ENCODE data around the gene ACTN3. TPM values are rescaled to one million over a fixed set of nuclear protein-coding genes. Genes with fewer than 3 reads are reported as not detected.
"Not testable (repeated sequence)": the region's sequence is repeated elsewhere in the genome, so short reads cannot be mapped to it uniquely, and the experiment has no call there.

Gene ACTN3
- total RNA-seq, 2 experiments from 2014 or later: 0.14 to 0.22 TPM

- Histone ChIP-seq H3K9me3 (ENCODE audit: control insufficient read depth in 1 of 2, insufficient read depth in 1 of 2, low read length in 2 of 2) (peaks cover 5 to 7% of the 10 kb centered on the region in 2 experiments), H3K27me3 (ENCODE audit: control insufficient read depth in 1 of 2, insufficient read depth in 2 of 2, low read length in 2 of 2) (no peaks in the 10 kb centered on the region), H3K4me1 (ENCODE audit: insufficient read depth, low read length) (peaks cover 8% of the 10 kb centered on the region), H3K4me3 (ENCODE audit: low read length) (no peak overlapping the region), H3K36me3 (ENCODE audit: insufficient read depth, low read length) (no peaks in the 10 kb centered on the region), H3K27ac (ENCODE audit: low read depth in 1 of 2, low read length in 2 of 2) (no peak overlapping the region)
- H3K36me3 Mint-ChIP-seq (ENCODE audit: low read depth): no peaks in the 10 kb centered on the region
- intact Hi-C loops (cut with DNase I, micrococcal nuclease): no loop called here
- no peak for TF ChIP-seq CTCF (IDR thresholded peaks at IDR 0.05)
- no peak overlapping the region for H3K27ac Mint-ChIP-seq
- no peak for ATAC-seq (ENCODE audit: poor library complexity)
- no peaks in the 10 kb centered on the region for H3K27me3 Mint-ChIP-seq
- H3K4me1 Mint-ChIP-seq (ENCODE audit: low read depth): peaks cover 8% of the 10 kb centered on the region
- POLR2A ChIA-PET: interaction anchor here (2.4 kb wide), 1 partner anchor 97 kb away, joined by 11 read pairs; the partner anchor contains the start of gene RBM4B
- CTCF ChIA-PET: interaction anchor here (1.4 to 5.5 kb wide), 2 partner anchors 11 to 97 kb away, joined by 5 to 75 read pairs; partner anchors contain the start of genes CCDC87, CCS and RBM4B
- no peak for DNase-seq
- no peak overlapping the region for H3K4me3 Mint-ChIP-seq
- H3K9me3 Mint-ChIP-seq: peaks cover 7% of the 10 kb centered on the region
Measured at GRCh38 chr11:66581261-66581660, 34.6 kb downstream of the ACTN3 start.

- H3K27ac Mint-ChIP-seq; H3K36me3 ChIP-seq (ENCODE audit: insufficient read depth, low read length); H3K27ac ChIP-seq (ENCODE audit: low read depth in 1 of 2, low read length in 2 of 2); H3K4me1 ChIP-seq (ENCODE audit: insufficient read depth, low read length); H3K27me3 Mint-ChIP-seq; H3K27me3 ChIP-seq (ENCODE audit: control insufficient read depth in 1 of 2, insufficient read depth in 2 of 2, low read length in 2 of 2); intact Hi-C loops (cut with DNase I, micrococcal nuclease); H3K9me3 Mint-ChIP-seq; DNase-seq; CTCF ChIA-PET; H3K4me3 Mint-ChIP-seq; H3K4me1 Mint-ChIP-seq (ENCODE audit: low read depth); H3K9me3 ChIP-seq (ENCODE audit: control insufficient read depth in 1 of 2, insufficient read depth in 1 of 2, low read length in 2 of 2); ATAC-seq (ENCODE audit: poor library complexity); H3K36me3 Mint-ChIP-seq (ENCODE audit: low read depth); H3K4me3 ChIP-seq (ENCODE audit: low read length): not testable (repeated sequence)
- POLR2A ChIA-PET: interaction anchor here (2.4 kb wide), 1 partner anchor 96 kb away, joined by 11 read pairs; the partner anchor contains the start of gene RBM4B
Measured at GRCh38 chr11:66582565-66583147, 36.0 kb downstream of the ACTN3 start.

GRCh38 chr11:66585447-66585846 lies 38.7 kb downstream of the ACTN3 start:
- ATAC-seq (ENCODE audit: poor library complexity); H3K4me1 ChIP-seq (ENCODE audit: insufficient read depth, low read length); intact Hi-C loops (cut with DNase I, micrococcal nuclease); DNase-seq; H3K9me3 Mint-ChIP-seq; H3K4me1 Mint-ChIP-seq (ENCODE audit: low read depth); H3K9me3 ChIP-seq (ENCODE audit: control insufficient read depth in 1 of 2, insufficient read depth in 1 of 2, low read length in 2 of 2); H3K36me3 Mint-ChIP-seq (ENCODE audit: low read depth); H3K27ac Mint-ChIP-seq; H3K4me3 Mint-ChIP-seq; H3K36me3 ChIP-seq (ENCODE audit: insufficient read depth, low read length); H3K27me3 Mint-ChIP-seq; H3K4me3 ChIP-seq (ENCODE audit: low read length); POLR2A ChIA-PET; CTCF ChIA-PET; H3K27me3 ChIP-seq (ENCODE audit: control insufficient read depth in 1 of 2, insufficient read depth in 2 of 2, low read length in 2 of 2); H3K27ac ChIP-seq (ENCODE audit: low read depth in 1 of 2, low read length in 2 of 2): not testable (repeated sequence)

- no peak overlapping the region for H3K27ac Mint-ChIP-seq
- H3K27me3 ChIP-seq (ENCODE audit: control insufficient read depth in 1 of 2, insufficient read depth in 2 of 2, low read length in 2 of 2): no peaks in the 10 kb centered on the region
- H3K4me3 ChIP-seq (ENCODE audit: low read length): no peak overlapping the region
- H3K9me3 ChIP-seq (ENCODE audit: control insufficient read depth in 1 of 2, insufficient read depth in 1 of 2, low read length in 2 of 2): peaks cover 5 to 7% of the 10 kb centered on the region in 2 experiments
- no peak overlapping the region for H3K4me3 Mint-ChIP-seq
- DNase-seq: no peak
- intact Hi-C loops (cut with DNase I, micrococcal nuclease): no loop called here
- H3K36me3 Mint-ChIP-seq (ENCODE audit: low read depth): no peaks in the 10 kb centered on the region
- H3K4me1 ChIP-seq (ENCODE audit: insufficient read depth, low read length): no peaks in the 10 kb centered on the region
- peaks cover 7% of the 10 kb centered on the region for H3K9me3 Mint-ChIP-seq
- no peaks in the 10 kb centered on the region for H3K4me1 Mint-ChIP-seq (ENCODE audit: low read depth)
- H3K27ac ChIP-seq (ENCODE audit: low read depth in 1 of 2, low read length in 2 of 2): no peak overlapping the region
- no peak for ATAC-seq (ENCODE audit: poor library complexity)
- POLR2A ChIA-PET: no interaction called here
- no peaks in the 10 kb centered on the region for H3K27me3 Mint-ChIP-seq
- CTCF ChIA-PET: no interaction called here
- H3K36me3 ChIP-seq (ENCODE audit: insufficient read depth, low read length): no peaks in the 10 kb centered on the region
- TF ChIP-seq CTCF (IDR thresholded peaks at IDR 0.05): no peak
Measured at GRCh38 chr11:66586136-66586535, 39.4 kb downstream of the ACTN3 start.

- H3K4me3 Mint-ChIP-seq; H3K36me3 Mint-ChIP-seq (ENCODE audit: low read depth); DNase-seq; H3K27me3 ChIP-seq (ENCODE audit: control insufficient read depth in 1 of 2, insufficient read depth in 2 of 2, low read length in 2 of 2); H3K36me3 ChIP-seq (ENCODE audit: insufficient read depth, low read length); intact Hi-C loops (cut with DNase I, micrococcal nuclease); H3K4me3 ChIP-seq (ENCODE audit: low read length); H3K9me3 Mint-ChIP-seq; H3K27ac ChIP-seq (ENCODE audit: low read depth in 1 of 2, low read length in 2 of 2); H3K27ac Mint-ChIP-seq; H3K9me3 ChIP-seq (ENCODE audit: control insufficient read depth in 1 of 2, insufficient read depth in 1 of 2, low read length in 2 of 2); ATAC-seq (ENCODE audit: poor library complexity); CTCF ChIA-PET; H3K27me3 Mint-ChIP-seq: not testable (repeated sequence)
- peaks cover 10% of the 10 kb centered on the region for H3K4me1 Mint-ChIP-seq (ENCODE audit: low read depth)
- POLR2A ChIA-PET: interaction anchor here (1.0 kb wide), 1 partner anchor 33 kb away, joined by 4 read pairs; no protein-coding TSS in a partner anchor
- peaks cover 24% of the 10 kb centered on the region for H3K4me1 ChIP-seq (ENCODE audit: insufficient read depth, low read length)
Measured at GRCh38 chr11:66589315-66589714, 42.6 kb downstream of the ACTN3 start.

All from CD4-positive, alpha-beta T cell (primary cell).